ENCODE results near the gene LILRB3. TPM values are rescaled to one million over a fixed set of nuclear protein-coding genes. Genes with fewer than 3 reads are reported as not detected.
"Not testable (repeated sequence)": the region's sequence is repeated elsewhere in the genome, so short reads cannot be mapped to it uniquely, and the experiment has no call there.

LILRB3 gene
- total RNA-seq, 2 experiments from 2014 or later: 1.1 to 1.3 TPM

GRCh38 chr19:54199401-54199800 lies 23.4 kb downstream of the LILRB3 start:
- H3K27me3 ChIP-seq (ENCODE audit: control insufficient read depth in 1 of 2, insufficient read depth in 2 of 2, low read length in 2 of 2): no peaks in the 10 kb centered on the region
- Mint-ChIP-seq H3K27me3 (no peaks in the 10 kb centered on the region), H3K4me3 (peak overlapping the region; percentile 84), H3K36me3 (ENCODE audit: low read depth) (peaks cover 50% of the 10 kb centered on the region), H3K4me1 (ENCODE audit: low read depth) (peaks cover 39% of the 10 kb centered on the region), H3K27ac (peak overlapping the region; percentile 78), H3K9me3 (no peaks in the 10 kb centered on the region)
- intact Hi-C loops (cut with DNase I, micrococcal nuclease): loop anchor here in 1 of 2 experiments (10.0 kb wide), 2 partner anchors 335 to 1455 kb away; partner anchors contain the start of genes MYADM and U2AF2
- no peak overlapping the region for H3K27ac ChIP-seq (ENCODE audit: low read depth in 1 of 2, low read length in 2 of 2)
- DNase-seq (no peak), ATAC-seq (ENCODE audit: poor library complexity) (no peak)
- no peak overlapping the region for H3K4me3 ChIP-seq (ENCODE audit: low read length)
- TF ChIP-seq, protein P1, sequence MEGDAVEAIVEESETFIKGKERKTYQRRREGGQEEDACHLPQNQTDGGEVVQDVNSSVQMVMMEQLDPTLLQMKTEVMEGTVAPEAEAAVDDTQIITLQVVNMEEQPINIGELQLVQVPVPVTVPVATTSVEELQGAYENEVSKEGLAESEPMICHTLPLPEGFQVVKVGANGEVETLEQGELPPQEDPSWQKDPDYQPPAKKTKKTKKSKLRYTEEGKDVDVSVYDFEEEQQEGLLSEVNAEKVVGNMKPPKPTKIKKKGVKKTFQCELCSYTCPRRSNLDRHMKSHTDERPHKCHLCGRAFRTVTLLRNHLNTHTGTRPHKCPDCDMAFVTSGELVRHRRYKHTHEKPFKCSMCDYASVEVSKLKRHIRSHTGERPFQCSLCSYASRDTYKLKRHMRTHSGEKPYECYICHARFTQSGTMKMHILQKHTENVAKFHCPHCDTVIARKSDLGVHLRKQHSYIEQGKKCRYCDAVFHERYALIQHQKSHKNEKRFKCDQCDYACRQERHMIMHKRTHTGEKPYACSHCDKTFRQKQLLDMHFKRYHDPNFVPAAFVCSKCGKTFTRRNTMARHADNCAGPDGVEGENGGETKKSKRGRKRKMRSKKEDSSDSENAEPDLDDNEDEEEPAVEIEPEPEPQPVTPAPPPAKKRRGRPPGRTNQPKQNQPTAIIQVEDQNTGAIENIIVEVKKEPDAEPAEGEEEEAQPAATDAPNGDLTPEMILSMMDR (IDR thresholded peaks at IDR 0.05): no peak
- H3K4me1 ChIP-seq (ENCODE audit: insufficient read depth, low read length): peaks cover 46% of the 10 kb centered on the region
- ChIA-PET CTCF (interaction anchor here (0.7 to 3.8 kb wide), 3 partner anchors 9 to 31 kb away, joined by 3 to 19 read pairs (median 4); partner anchors contain the start of genes MBOAT7 and TSEN34), POLR2A (interaction anchor here (0.9 to 4.9 kb wide), 4 partner anchors 9 to 62 kb away, joined by 5 to 148 read pairs (median 14); partner anchors contain the start of genes CNOT3, LENG1, MBOAT7 and TSEN34)
- no peaks in the 10 kb centered on the region for H3K9me3 ChIP-seq (ENCODE audit: control insufficient read depth in 1 of 2, insufficient read depth in 1 of 2, low read length in 2 of 2)
- peaks cover 33% of the 10 kb centered on the region for H3K36me3 ChIP-seq (ENCODE audit: insufficient read depth, low read length)

DNA sequence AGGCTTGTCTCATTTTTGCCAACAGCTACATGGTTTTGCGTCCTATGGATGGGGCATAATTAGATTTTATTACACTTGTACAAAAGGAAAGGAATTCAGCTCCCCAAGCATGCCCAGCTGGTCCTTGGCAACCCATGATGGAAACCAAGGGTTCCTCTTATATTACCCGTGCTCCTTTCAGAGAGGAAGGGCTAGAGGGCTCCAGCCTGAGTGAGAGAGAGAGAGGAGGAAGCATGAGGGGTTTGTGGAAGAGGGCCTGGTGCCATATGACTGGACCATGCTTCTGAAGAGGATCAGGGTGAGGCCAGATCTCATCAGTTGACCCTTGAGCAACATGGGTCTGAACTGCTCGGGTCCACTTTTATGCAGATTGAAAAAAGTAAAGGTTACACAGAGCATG lies 25.7 kb downstream of the LILRB3 start:
- peak overlapping the region; percentile 34 for H3K4me3 Mint-ChIP-seq
- Histone ChIP-seq H3K36me3 (ENCODE audit: insufficient read depth, low read length) (peaks cover 15% of the 10 kb centered on the region), H3K27ac (ENCODE audit: low read depth in 1 of 2, low read length in 2 of 2) (no peak overlapping the region), H3K27me3 (ENCODE audit: control insufficient read depth in 1 of 2, insufficient read depth in 2 of 2, low read length in 2 of 2) (no peaks in the 10 kb centered on the region), H3K9me3 (ENCODE audit: control insufficient read depth in 1 of 2, insufficient read depth in 1 of 2, low read length in 2 of 2) (no peaks in the 10 kb centered on the region), H3K4me1 (ENCODE audit: insufficient read depth, low read length) (peaks cover 29% of the 10 kb centered on the region), H3K4me3 (ENCODE audit: low read length) (no peak overlapping the region)
- peaks cover 37% of the 10 kb centered on the region for H3K36me3 Mint-ChIP-seq (ENCODE audit: low read depth)
- ChIA-PET POLR2A (no interaction called here), CTCF (no interaction called here)
- H3K27ac Mint-ChIP-seq: no peak overlapping the region
- H3K9me3 Mint-ChIP-seq: no peaks in the 10 kb centered on the region
- ATAC-seq (ENCODE audit: poor library complexity) (no peak), DNase-seq (no peak)
- H3K4me1 Mint-ChIP-seq (ENCODE audit: low read depth): peaks cover 22% of the 10 kb centered on the region
- TF ChIP-seq, protein P1 (IDR thresholded peaks at IDR 0.05): no peak
- intact Hi-C loops (cut with DNase I, micrococcal nuclease): loop anchor here in 1 of 2 experiments (10.0 kb wide), 2 partner anchors 332 to 1458 kb away; partner anchors contain the start of genes MYADM and U2AF2
- no peaks in the 10 kb centered on the region for H3K27me3 Mint-ChIP-seq

DNA sequence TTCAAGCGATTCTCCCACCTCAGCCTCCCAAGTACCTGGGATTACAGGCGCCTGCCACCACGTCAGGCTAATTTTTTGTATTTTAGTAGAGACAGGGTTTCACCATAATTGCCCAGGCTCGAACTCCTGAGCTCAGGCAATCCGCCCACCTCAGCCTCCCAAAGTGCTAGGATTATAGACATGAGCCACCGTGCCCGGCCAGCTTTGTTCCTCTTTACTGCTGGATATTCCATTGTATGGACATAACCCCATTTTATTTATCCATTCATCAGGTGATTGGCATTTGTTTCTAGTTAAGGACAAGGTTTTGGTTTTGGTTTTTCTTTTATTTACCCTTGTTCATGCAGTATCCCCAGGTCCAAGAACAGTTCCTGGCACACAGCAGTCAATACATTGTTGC lies 26.3 kb downstream of the LILRB3 start:
- Histone ChIP-seq H3K27me3 (ENCODE audit: control insufficient read depth in 1 of 2, insufficient read depth in 2 of 2, low read length in 2 of 2) (no peaks in the 10 kb centered on the region), H3K27ac (ENCODE audit: low read depth in 1 of 2, low read length in 2 of 2) (no peak overlapping the region), H3K9me3 (ENCODE audit: control insufficient read depth in 1 of 2, insufficient read depth in 1 of 2, low read length in 2 of 2) (no peaks in the 10 kb centered on the region), H3K4me3 (ENCODE audit: low read length) (no peak overlapping the region), H3K4me1 (ENCODE audit: insufficient read depth, low read length) (peaks cover 29% of the 10 kb centered on the region), H3K36me3 (ENCODE audit: insufficient read depth, low read length) (peaks cover 10% of the 10 kb centered on the region)
- intact Hi-C loops (cut with DNase I, micrococcal nuclease): loop anchor here in 1 of 2 experiments (10.0 kb wide), 2 partner anchors 332 to 1458 kb away; partner anchors contain the start of genes MYADM and U2AF2
- Mint-ChIP-seq H3K4me1 (ENCODE audit: low read depth) (peaks cover 21% of the 10 kb centered on the region), H3K9me3 (no peaks in the 10 kb centered on the region), H3K27ac (no peak overlapping the region), H3K27me3 (no peaks in the 10 kb centered on the region), H3K4me3 (peak overlapping the region; percentile 27), H3K36me3 (ENCODE audit: low read depth) (peaks cover 31% of the 10 kb centered on the region)
- ChIA-PET CTCF (no interaction called here), POLR2A (no interaction called here)
- ATAC-seq (ENCODE audit: poor library complexity) (no peak), DNase-seq (no peak)
- TF ChIP-seq, protein P1 (IDR thresholded peaks at IDR 0.05): no peak

- intact Hi-C loops (cut with DNase I, micrococcal nuclease): loop anchor here (5.0 to 10.0 kb wide), 3 partner anchors 330 to 1460 kb away; partner anchors contain the start of genes MYADM (in 1 of the 2), U2AF2 (in 1 of the 2) and ZNF331 (in 1 of the 2)
- H3K36me3 ChIP-seq (ENCODE audit: insufficient read depth, low read length); ATAC-seq (ENCODE audit: poor library complexity); H3K27ac ChIP-seq (ENCODE audit: low read depth in 1 of 2, low read length in 2 of 2); H3K9me3 Mint-ChIP-seq; H3K27me3 Mint-ChIP-seq; H3K27me3 ChIP-seq (ENCODE audit: control insufficient read depth in 1 of 2, insufficient read depth in 2 of 2, low read length in 2 of 2); POLR2A ChIA-PET; H3K4me3 Mint-ChIP-seq; H3K9me3 ChIP-seq (ENCODE audit: control insufficient read depth in 1 of 2, insufficient read depth in 1 of 2, low read length in 2 of 2); H3K27ac Mint-ChIP-seq; DNase-seq; CTCF ChIA-PET; H3K4me3 ChIP-seq (ENCODE audit: low read length): not testable (repeated sequence)
- peaks cover 38% of the 10 kb centered on the region for H3K36me3 Mint-ChIP-seq (ENCODE audit: low read depth)
- H3K4me1 Mint-ChIP-seq (ENCODE audit: low read depth): peaks cover 19% of the 10 kb centered on the region
- H3K4me1 ChIP-seq (ENCODE audit: insufficient read depth, low read length): peaks cover 19% of the 10 kb centered on the region
Observed at GRCh38 chr19:54194463-54194862, 28.3 kb downstream of the LILRB3 start.
